ENCODE data around the gene MAP3K7. TPM values are rescaled to one million over a fixed set of nuclear protein-coding genes. Genes with fewer than 3 reads are reported as not detected.
A peak's percentile ranks its signal among the peaks of the same experiment; 100 is the strongest.

Gene MAP3K7
- total and polyA plus RNA-seq, 2 of the 13 experiments (the other 11 are each of a cell fraction or from before 2014, with no cell fraction given): 24.1 to 24.4 TPM

- TF ChIP-seq PRDM4 (CRISPR knock-in tag; IDR thresholded peaks at IDR 0.05; ENCODE audit: borderline replicate concordance) (no peak; the same call in 1 of the 2 replicates), ZNF7 (CRISPR knock-in tag; IDR thresholded peaks at IDR 0.05) (no peak), TFDP2 (CRISPR knock-in tag; IDR thresholded peaks at IDR 0.05) (peak; percentile 99), SP1 (IDR thresholded peaks at IDR 0.05) (peak; percentile 73; the same call in 1 of the 2 replicates), SP1 (CRISPR knock-in tag; IDR thresholded peaks at IDR 0.05) (peak; percentile 52; the same call in 1 of the 2 replicates), ZSCAN12 (CRISPR knock-in tag; IDR thresholded peaks at IDR 0.05) (no peak), ZNF530 (CRISPR knock-in tag; IDR thresholded peaks at IDR 0.05; ENCODE audit: low read depth) (no peak), ZBTB39 (CRISPR knock-in tag; IDR thresholded peaks at IDR 0.05) (no peak), ZNF678 (CRISPR knock-in tag; IDR thresholded peaks at IDR 0.05) (no peak; the same call in 1 of the 2 replicates), HBP1 (CRISPR knock-in tag; IDR thresholded peaks at IDR 0.05; ENCODE audit: low read depth) (no peak), ZFP36L2 (CRISPR knock-in tag; IDR thresholded peaks at IDR 0.05) (no peak), ZNF589 (CRISPR knock-in tag; conservative IDR thresholded peaks at IDR 0.05) (0 out of 2 replicates have a peak, but pooled peaks have one; percentile 16), PAX8 (CRISPR knock-in tag; IDR thresholded peaks at IDR 0.05; ENCODE audit: borderline replicate concordance) (no peak), SMAD9 (CRISPR knock-in tag; IDR thresholded peaks at IDR 0.05) (no peak), DMAP1 (CRISPR knock-in tag; IDR thresholded peaks at IDR 0.05) (0 out of 2 replicates have a peak, but pooled peaks have one; percentile 30), HDAC6 (IDR thresholded peaks at IDR 0.05; ENCODE audit: low read depth, low read length) (no peak)
- TF ChIP-seq, protein P1, sequence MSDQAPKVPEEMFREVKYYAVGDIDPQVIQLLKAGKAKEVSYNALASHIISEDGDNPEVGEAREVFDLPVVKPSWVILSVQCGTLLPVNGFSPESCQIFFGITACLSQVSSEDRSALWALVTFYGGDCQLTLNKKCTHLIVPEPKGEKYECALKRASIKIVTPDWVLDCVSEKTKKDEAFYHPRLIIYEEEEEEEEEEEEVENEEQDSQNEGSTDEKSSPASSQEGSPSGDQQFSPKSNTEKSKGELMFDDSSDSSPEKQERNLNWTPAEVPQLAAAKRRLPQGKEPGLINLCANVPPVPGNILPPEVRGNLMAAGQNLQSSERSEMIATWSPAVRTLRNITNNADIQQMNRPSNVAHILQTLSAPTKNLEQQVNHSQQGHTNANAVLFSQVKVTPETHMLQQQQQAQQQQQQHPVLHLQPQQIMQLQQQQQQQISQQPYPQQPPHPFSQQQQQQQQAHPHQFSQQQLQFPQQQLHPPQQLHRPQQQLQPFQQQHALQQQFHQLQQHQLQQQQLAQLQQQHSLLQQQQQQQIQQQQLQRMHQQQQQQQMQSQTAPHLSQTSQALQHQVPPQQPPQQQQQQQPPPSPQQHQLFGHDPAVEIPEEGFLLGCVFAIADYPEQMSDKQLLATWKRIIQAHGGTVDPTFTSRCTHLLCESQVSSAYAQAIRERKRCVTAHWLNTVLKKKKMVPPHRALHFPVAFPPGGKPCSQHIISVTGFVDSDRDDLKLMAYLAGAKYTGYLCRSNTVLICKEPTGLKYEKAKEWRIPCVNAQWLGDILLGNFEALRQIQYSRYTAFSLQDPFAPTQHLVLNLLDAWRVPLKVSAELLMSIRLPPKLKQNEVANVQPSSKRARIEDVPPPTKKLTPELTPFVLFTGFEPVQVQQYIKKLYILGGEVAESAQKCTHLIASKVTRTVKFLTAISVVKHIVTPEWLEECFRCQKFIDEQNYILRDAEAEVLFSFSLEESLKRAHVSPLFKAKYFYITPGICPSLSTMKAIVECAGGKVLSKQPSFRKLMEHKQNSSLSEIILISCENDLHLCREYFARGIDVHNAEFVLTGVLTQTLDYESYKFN (CRISPR knock-in tag; conservative IDR thresholded peaks at IDR 0.05): no peak; the same call in 1 of the 2 replicates
These were observed at the start of gene MAP3K7 (continued) for GRCh38 chr6:90586836-90587638.
